ENCODE data around the gene ADCY10. TPM values are rescaled to one million over a fixed set of nuclear protein-coding genes. Genes with fewer than 3 reads are reported as not detected.
A peak's percentile ranks its signal among the peaks of the same experiment; 100 is the strongest.

Gene ADCY10
- total and polyA plus RNA-seq, 2 donors (not counting 1 experiment from before 2014, with no cell fraction given), result 0.09 to 0.17 TPM

DNA sequence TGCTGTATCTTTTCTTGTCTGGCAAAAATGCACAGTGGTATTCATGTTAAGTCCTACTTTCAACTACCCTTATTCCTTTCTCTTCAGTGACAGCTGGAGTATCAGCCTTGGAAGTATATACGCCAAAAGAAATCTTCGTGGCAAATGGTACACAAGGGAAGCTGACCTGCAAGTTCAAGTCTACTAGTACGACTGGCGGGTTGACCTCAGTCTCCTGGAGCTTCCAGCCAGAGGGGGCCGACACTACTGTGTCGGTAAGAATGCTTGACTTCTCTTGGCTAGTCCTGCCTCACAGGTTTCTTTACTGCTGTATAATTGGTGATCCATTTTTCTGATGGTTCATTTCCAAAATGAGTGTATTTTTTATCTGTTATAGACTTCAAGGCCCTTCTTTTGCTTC is 148.4 kb downstream of the ADCY10 start:
- Histone ChIP-seq H3K4me2 (ENCODE audit: extremely low read depth, insufficient read depth, low read length) (no peak overlapping the region), H3K4me3 (replicated peaks in 1 of 4; ENCODE audit: control extremely low read depth in 1 of 4, insufficient read depth in 1 of 4, low read depth in 3 of 4, low read length in 4 of 4) (no peak overlapping the region), H3K27me3 (ENCODE audit: control insufficient read depth, insufficient read depth, low read length) (no peaks in the 10 kb centered on the region), H3K9me3 (ENCODE audit: control insufficient read depth, insufficient read depth, low read depth, low read length) (no peaks in the 10 kb centered on the region), H3K4me1 (ENCODE audit: control insufficient read depth, extremely low read depth, insufficient read depth, low read length) (peaks cover 3% of the 10 kb centered on the region), H4K20me1 (ENCODE audit: control insufficient read depth, extremely low read depth, insufficient read depth, low read length) (peaks cover 2% of the 10 kb centered on the region), H2AFZ (ENCODE audit: low read length) (no peak overlapping the region), H3K9ac (ENCODE audit: insufficient read depth, low read length) (no peak overlapping the region), H3K27ac (ENCODE audit: insufficient read depth, low read length) (no peak overlapping the region), H3K79me2 (ENCODE audit: control insufficient read depth, insufficient read depth, low read length) (peaks cover 7% of the 10 kb centered on the region), H3K36me3 (ENCODE audit: control insufficient read depth, insufficient read depth, low read length) (no peaks in the 10 kb centered on the region)
- TF ChIP-seq EZH2 (IDR thresholded peaks at IDR 0.05; ENCODE audit: low read length, missing control alignments), result no peak
- TF ChIP-seq, protein P1, sequence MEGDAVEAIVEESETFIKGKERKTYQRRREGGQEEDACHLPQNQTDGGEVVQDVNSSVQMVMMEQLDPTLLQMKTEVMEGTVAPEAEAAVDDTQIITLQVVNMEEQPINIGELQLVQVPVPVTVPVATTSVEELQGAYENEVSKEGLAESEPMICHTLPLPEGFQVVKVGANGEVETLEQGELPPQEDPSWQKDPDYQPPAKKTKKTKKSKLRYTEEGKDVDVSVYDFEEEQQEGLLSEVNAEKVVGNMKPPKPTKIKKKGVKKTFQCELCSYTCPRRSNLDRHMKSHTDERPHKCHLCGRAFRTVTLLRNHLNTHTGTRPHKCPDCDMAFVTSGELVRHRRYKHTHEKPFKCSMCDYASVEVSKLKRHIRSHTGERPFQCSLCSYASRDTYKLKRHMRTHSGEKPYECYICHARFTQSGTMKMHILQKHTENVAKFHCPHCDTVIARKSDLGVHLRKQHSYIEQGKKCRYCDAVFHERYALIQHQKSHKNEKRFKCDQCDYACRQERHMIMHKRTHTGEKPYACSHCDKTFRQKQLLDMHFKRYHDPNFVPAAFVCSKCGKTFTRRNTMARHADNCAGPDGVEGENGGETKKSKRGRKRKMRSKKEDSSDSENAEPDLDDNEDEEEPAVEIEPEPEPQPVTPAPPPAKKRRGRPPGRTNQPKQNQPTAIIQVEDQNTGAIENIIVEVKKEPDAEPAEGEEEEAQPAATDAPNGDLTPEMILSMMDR (conservative IDR thresholded peaks at IDR 0.05 in 1 of 2, IDR thresholded peaks at IDR 0.05 in 1 of 2; ENCODE audit: low read depth in 1 of 2, low read length in 2 of 2), result no peak
- DNase-seq (ENCODE audit: low read depth in 2 of 2), result no peak

DNA sequence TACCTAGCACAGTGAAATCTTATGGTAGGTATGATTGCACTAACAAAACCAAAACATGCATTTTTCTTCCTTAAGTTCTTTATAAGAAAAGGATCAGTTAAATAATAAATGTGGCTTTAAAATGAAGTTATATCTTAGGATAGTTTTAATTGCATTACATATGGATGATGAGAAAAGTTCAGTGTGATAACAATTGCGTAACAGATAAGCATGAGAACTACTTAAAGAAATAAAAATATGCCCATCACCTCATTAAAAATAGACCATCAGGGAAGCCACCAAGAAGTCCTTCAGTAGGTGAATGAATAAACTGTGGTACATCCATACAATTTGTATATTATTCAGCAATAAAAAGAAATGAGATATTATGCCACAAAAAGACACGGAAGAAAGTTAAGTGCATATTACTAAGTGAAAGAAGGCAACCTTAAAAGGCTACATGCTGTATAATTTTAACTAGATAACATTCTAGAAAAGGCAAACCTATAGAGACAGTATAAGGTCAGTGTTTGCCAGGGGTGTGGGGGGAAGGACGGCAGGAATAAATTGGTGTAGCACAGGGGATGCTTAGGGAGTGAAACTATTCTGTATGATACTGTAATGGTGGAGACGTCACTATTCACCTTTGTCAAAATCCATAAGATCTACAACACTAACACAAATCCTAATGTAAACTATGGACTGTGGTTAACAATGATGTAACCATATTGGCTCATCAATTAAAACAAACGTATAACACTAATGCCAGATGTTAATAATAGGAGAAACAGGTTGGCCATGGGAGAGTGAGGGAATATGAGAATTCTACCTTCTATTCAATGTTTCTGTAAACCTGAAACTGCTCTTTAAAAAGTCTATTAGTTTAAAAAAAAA is 149.2 kb downstream of the ADCY10 start:
- no peak overlapping the region for H3K4me3 ChIP-seq (replicated peaks in 1 of 4; ENCODE audit: control extremely low read depth in 1 of 4, insufficient read depth in 1 of 4, low read depth in 3 of 4, low read length in 4 of 4)
- H3K27me3 ChIP-seq (ENCODE audit: control insufficient read depth, insufficient read depth, low read length), result no peaks in the 10 kb centered on the region
- H3K4me1 ChIP-seq (ENCODE audit: control insufficient read depth, extremely low read depth, insufficient read depth, low read length), result peaks cover 3% of the 10 kb centered on the region
- no peaks in the 10 kb centered on the region for H3K36me3 ChIP-seq (ENCODE audit: control insufficient read depth, insufficient read depth, low read length)
- no peak overlapping the region for H3K4me2 ChIP-seq (ENCODE audit: extremely low read depth, insufficient read depth, low read length)
- peaks cover 2% of the 10 kb centered on the region for H4K20me1 ChIP-seq (ENCODE audit: control insufficient read depth, extremely low read depth, insufficient read depth, low read length)
- peaks cover 10% of the 10 kb centered on the region for H3K79me2 ChIP-seq (ENCODE audit: control insufficient read depth, insufficient read depth, low read length)
- no peak overlapping the region for H3K27ac ChIP-seq (ENCODE audit: insufficient read depth, low read length)
- H3K9me3 ChIP-seq (ENCODE audit: control insufficient read depth, insufficient read depth, low read depth, low read length), result no peaks in the 10 kb centered on the region
- DNase-seq (ENCODE audit: low read depth in 2 of 2), result no peak
- H3K9ac ChIP-seq (ENCODE audit: insufficient read depth, low read length), result no peak overlapping the region
- TF ChIP-seq, protein P1 (conservative IDR thresholded peaks at IDR 0.05 in 1 of 2, IDR thresholded peaks at IDR 0.05 in 1 of 2; ENCODE audit: low read depth in 1 of 2, low read length in 2 of 2), result no peak
- TF ChIP-seq EZH2 (IDR thresholded peaks at IDR 0.05; ENCODE audit: low read length, missing control alignments), result no peak
- H2AFZ ChIP-seq (ENCODE audit: low read length), result no peak overlapping the region

- H3K27ac ChIP-seq (ENCODE audit: insufficient read depth, low read length), result no peak overlapping the region
- H3K9me3 ChIP-seq (ENCODE audit: control insufficient read depth, insufficient read depth, low read depth, low read length), result no peaks in the 10 kb centered on the region
- H3K4me3 ChIP-seq (replicated peaks in 1 of 4; ENCODE audit: control extremely low read depth in 1 of 4, insufficient read depth in 1 of 4, low read depth in 3 of 4, low read length in 4 of 4), result no peak overlapping the region
- H3K4me2 ChIP-seq (ENCODE audit: extremely low read depth, insufficient read depth, low read length), result no peak overlapping the region
- no peak overlapping the region for H3K9ac ChIP-seq (ENCODE audit: insufficient read depth, low read length)
- peaks cover 3% of the 10 kb centered on the region for H3K4me1 ChIP-seq (ENCODE audit: control insufficient read depth, extremely low read depth, insufficient read depth, low read length)
- no peaks in the 10 kb centered on the region for H3K27me3 ChIP-seq (ENCODE audit: control insufficient read depth, insufficient read depth, low read length)
- H3K36me3 ChIP-seq (ENCODE audit: control insufficient read depth, insufficient read depth, low read length), result no peaks in the 10 kb centered on the region
- H3K79me2 ChIP-seq (ENCODE audit: control insufficient read depth, insufficient read depth, low read length), result peaks cover 15% of the 10 kb centered on the region
- H4K20me1 ChIP-seq (ENCODE audit: control insufficient read depth, extremely low read depth, insufficient read depth, low read length), result peaks cover 2% of the 10 kb centered on the region
- TF ChIP-seq, protein P1 (conservative IDR thresholded peaks at IDR 0.05 in 1 of 2, IDR thresholded peaks at IDR 0.05 in 1 of 2; ENCODE audit: low read depth in 1 of 2, low read length in 2 of 2), result no peak
- no peak for TF ChIP-seq EZH2 (IDR thresholded peaks at IDR 0.05; ENCODE audit: low read length, missing control alignments)
- peak in 1 of 2 donors; percentile 41 for DNase-seq (ENCODE audit: low read depth in 2 of 2)
- no peak overlapping the region for H2AFZ ChIP-seq (ENCODE audit: low read length)
Measured at GRCh38 chr1:167763525-167764220, 150.3 kb downstream of the ADCY10 start.

Data from fibroblast of lung (primary cell).